Activated CD4-positive, alpha-beta T cell treated with anti-CD3 and anti-CD28 coated beads, Interleukin-2, Interleukin-6, amounts not matched to agents 100 ng/mL and 50 ng/mL, durations not matched to agents 16 hours and 8 hours (primary cell): Measurements from ENCODE around the gene AFMID.
"Not testable (repeated sequence)": the region's sequence is repeated elsewhere in the genome, so short reads cannot be mapped to it uniquely, and the experiment has no call there.

Experiments
- DNase-seq: peaks from one replicate; pipeline ENCODE4 v3.0.0-alpha.2; 2020

The AFMID gene

GRCh38 chr17:78154903-78155811, 32.0 kb upstream of the AFMID start:
- DNase-seq, result peak; percentile 46

- DNase-seq, result peak; percentile 58
These were observed 27.5 kb upstream of the AFMID start for GRCh38 chr17:78159575-78160158.

DNA sequence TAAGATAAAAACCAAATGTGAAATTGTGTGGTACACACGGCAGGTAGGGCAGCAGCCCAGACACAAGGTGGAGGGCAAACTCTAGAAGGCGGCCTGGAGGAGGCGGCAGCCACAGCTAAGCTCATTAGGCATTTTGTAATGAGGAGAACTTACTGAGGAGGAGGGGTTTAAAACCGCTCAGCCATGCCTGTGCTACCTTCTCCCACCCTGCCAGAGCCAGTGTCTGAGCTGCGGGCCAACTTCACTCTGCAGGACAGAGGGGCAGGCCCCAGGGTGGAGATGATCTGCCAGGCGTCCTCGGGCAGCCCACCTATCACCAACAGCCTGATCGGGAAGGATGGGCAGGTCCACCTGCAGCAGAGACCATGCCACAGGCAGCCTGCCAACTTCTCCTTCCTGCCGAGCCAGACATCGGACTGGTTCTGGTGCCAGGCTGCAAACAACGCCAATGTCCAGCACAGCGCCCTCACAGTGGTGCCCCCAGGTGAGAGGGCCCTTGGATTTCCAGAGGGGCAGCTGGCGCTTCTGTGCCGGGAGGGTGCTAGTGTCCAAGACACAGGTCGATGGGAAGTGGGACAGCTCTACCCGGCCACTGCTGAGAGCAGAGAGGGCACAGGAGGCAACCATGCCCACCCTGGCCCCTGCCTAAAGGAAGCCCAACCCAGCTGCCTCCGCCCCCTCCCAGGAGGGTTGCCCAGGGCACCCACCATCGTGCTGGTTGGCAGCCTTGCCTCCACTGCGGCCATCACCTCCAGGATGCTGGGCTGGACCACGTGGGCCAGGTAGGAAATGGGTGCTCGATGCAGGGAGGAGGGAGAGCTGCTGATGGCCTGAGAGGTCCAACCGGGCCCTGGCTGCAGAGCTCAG, 23.0 kb upstream of the AFMID start:
- DNase-seq, result no peak

DNA sequence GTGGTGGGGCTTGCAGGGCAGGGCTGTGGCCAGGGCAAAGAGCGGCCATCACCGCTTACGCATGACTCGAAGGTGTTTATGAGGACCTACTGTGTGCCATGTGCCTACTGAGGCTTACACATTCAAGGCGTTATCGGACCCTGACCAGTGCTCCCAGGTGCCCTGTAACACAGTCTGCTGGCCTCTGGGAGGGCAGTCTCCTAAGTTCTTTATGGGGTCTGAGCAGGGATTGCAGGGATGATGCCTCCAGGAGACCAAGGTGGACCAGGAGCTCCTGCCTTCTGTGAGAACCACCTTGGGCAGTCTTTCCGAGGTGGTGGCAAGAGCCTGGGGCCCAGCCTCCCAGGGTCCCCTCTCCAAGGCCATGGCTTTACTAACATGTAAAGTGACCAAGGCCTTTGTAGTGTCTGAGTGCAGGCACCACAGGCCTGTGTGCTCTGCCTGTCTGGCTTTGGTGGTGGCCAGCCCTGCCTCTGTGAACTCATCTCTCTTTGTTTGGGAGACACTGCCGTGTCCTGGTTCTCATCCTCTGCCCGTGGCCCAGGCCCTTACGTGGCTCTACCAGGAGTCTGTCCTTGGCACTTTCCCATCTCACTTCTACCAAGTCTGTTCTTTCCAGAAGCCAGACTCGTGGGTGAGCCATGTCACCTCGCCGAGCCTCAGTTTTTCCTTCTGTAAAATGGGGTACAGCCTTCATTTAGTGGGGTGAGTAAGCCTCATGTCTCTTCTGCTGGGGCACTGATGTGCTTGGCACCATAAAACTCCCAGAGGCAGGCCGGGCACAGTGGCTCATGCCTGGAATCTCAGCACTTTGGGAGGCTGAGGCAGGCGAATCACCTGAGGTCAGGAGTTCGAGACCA, 22.2 kb upstream of the AFMID start:
- DNase-seq, result no peak

- no peak for DNase-seq
These were observed 20.7 kb upstream of the AFMID start for GRCh38 chr17:78166416-78166815.

- DNase-seq, result peak; percentile 93
These were observed 18.8 kb upstream of the AFMID start, which contains the start of gene SYNGR2 for GRCh38 chr17:78168242-78168902. Gene SYNGR2 (plus strand): TSS chr17:78168581. CDS start chr17:78168617, 36 bp downstream.

DNA sequence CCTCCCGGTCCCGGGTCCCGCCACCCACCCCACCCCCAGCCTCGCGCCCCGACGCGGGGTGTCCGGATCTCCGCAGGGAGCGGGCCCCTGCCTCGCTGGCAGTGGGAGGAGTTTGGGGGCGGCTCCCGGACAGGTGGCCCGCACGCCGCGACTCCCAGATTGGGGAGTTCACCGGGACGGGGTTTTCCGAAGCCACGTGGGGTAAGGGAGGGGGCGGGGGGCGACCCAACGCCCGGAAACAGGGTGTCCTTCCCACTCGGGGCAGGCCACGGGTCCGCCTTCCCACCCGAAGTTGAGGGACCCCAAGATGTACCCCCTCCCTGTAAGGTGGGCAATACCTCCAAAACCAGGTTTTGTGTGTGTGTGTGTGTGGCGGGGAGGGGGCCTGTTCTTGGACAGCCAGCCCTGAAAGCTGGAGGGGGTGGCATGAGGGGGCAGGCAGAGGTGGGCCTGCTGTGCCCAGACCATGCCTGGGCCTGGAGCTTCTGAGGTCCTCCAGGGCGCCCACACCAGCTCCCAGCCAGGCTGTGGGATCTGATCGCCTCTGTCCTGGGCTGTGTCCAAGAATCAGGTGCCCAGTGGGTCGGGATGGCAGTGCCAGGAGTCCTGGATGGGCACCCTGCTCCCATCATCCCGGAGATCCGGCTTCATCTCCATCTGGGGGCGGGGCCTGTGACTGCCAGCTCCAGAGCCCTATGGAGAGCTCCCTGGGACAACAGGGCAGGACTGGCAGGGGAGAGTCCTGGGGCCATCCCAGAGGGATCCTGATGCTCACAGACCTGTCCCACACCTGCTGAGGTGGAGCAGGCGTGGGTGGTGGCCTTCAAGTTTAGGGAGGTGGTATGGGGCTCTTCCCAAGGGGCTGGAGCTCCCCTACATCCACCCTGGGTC, 18.0 kb upstream of the AFMID start:
- DNase-seq, result peak; percentile 62

- no peak for DNase-seq
These were observed 16.2 kb upstream of the AFMID start for GRCh38 chr17:78170692-78171590.

DNA sequence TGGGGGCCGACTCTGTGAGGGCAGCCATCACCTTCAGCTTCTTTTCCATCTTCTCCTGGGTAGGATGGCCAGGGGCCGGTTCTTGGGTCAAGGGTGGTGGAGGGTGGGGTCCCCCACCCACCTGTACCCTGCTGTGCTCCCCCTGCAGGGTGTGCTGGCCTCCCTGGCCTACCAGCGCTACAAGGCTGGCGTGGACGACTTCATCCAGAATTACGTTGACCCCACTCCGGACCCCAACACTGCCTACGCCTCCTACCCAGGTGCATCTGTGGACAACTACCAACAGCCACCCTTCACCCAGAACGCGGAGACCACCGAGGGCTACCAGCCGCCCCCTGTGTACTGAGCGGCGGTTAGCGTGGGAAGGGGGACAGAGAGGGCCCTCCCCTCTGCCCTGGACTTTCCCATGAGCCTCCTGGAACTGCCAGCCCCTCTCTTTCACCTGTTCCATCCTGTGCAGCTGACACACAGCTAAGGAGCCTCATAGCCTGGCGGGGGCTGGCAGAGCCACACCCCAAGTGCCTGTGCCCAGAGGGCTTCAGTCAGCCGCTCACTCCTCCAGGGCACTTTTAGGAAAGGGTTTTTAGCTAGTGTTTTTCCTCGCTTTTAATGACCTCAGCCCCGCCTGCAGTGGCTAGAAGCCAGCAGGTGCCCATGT, 15.4 kb upstream of the AFMID start:
- DNase-seq, result not testable (repeated sequence)

DNA sequence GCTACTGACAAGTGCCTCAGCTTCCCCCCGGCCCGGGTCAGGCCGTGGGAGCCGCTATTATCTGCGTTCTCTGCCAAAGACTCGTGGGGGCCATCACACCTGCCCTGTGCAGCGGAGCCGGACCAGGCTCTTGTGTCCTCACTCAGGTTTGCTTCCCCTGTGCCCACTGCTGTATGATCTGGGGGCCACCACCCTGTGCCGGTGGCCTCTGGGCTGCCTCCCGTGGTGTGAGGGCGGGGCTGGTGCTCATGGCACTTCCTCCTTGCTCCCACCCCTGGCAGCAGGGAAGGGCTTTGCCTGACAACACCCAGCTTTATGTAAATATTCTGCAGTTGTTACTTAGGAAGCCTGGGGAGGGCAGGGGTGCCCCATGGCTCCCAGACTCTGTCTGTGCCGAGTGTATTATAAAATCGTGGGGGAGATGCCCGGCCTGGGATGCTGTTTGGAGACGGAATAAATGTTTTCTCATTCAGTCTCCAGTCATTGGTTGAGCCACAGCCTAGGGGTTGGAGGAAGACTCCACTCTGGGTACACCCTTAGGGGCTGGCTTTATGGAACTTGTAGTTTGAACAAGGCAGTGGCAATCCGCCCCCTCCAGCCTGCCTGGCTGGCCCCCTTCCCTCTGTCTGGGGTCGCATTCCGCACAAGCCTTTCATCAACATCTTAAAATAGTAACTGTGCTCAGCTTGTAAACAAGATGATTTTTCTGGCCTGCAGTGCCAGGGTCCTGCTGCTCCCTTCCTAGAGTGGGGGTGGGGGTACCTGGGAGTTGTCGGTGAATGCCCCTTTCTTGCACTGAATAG, 14.7 kb upstream of the AFMID start:
- DNase-seq, result no peak

- DNase-seq, result peak; percentile 35
These were observed 14.0 kb upstream of the AFMID start for GRCh38 chr17:78173097-78173715.

GRCh38 chr17:78174346-78174869, 12.8 kb upstream of the AFMID start:
- no peak for DNase-seq

GRCh38 chr17:78174870-78175642, 12.1 kb upstream of the AFMID start:
- no peak for DNase-seq

GRCh38 chr17:78175643-78175981, 11.6 kb upstream of the AFMID start:
- DNase-seq, result no peak

GRCh38 chr17:78176548-78177025, 10.6 kb upstream of the AFMID start:
- DNase-seq, result peak; percentile 86

DNA sequence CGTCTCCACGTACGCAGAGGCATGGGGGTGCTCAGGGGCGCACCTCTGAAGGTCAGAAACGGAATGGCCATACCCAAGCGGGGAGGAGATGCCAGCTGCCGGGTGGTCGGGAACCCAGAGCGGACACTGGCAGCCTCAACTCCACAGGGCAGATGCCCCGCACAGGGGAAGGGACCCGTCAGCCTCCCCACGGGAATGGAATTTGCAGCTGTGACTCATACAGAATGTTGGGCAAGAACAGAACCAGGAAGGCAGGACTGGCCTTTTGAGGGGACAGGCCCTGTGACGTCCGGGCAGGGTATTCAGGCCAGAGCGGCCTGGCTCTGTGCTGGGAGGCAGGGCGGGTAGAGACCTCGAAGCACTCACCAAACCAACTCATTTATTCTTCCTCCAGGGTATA, 7.8 kb upstream of the AFMID start:
- no peak for DNase-seq

- DNase-seq, result no peak
These were observed 7.1 kb upstream of the AFMID start for GRCh38 chr17:78180083-78180482.
